SKM-1 (cell line): ENCODE data around the gene PLCH2.

ENCODE experiments used
- DNase-seq: peaks from one replicate; lab custom pipeline; 2025; ENCODE audit not compliant: unreplicated experiment; lab: John Stamatoyannopoulos, UW

Gene PLCH2

GRCh38 chr1:2477791-2478499 is 1.9 kb downstream of the PLCH2 start:
- no peak for DNase-seq

GRCh38 chr1:2479186-2479585 is 3.1 kb downstream of the PLCH2 start:
- no peak for DNase-seq

GRCh38 chr1:2479618-2480017 is 3.5 kb downstream of the PLCH2 start:
- DNase-seq, result no peak

GRCh38 chr1:2480236-2480985 is 4.3 kb downstream of the PLCH2 start:
- DNase-seq, result no peak

- no peak for DNase-seq
These were observed 4.9 kb downstream of the PLCH2 start for GRCh38 chr1:2480986-2481364.

GRCh38 chr1:2481885-2482284 is 5.8 kb downstream of the PLCH2 start:
- no peak for DNase-seq

GRCh38 chr1:2482588-2482987 is 6.5 kb downstream of the PLCH2 start:
- no peak for DNase-seq

GRCh38 chr1:2483026-2483425 is 6.9 kb downstream of the PLCH2 start:
- DNase-seq, result no peak

GRCh38 chr1:2483970-2484369 is 7.9 kb downstream of the PLCH2 start:
- no peak for DNase-seq

GRCh38 chr1:2486041-2486440 is 10.0 kb downstream of the PLCH2 start:
- DNase-seq, result no peak

GRCh38 chr1:2486558-2486957 is 10.5 kb downstream of the PLCH2 start:
- DNase-seq, result no peak

- DNase-seq, result no peak
These were observed 12.6 kb downstream of the PLCH2 start for GRCh38 chr1:2488688-2489087.

GRCh38 chr1:2489615-2490014 is 13.5 kb downstream of the PLCH2 start:
- no peak for DNase-seq

GRCh38 chr1:2492091-2492490 is 16.0 kb downstream of the PLCH2 start:
- DNase-seq, result no peak

- DNase-seq, result no peak
These were observed 17.1 kb downstream of the PLCH2 start for GRCh38 chr1:2493218-2493617.

- DNase-seq, result no peak
These were observed 17.7 kb downstream of the PLCH2 start for GRCh38 chr1:2493691-2494322.

- DNase-seq, result no peak
These were observed 18.2 kb downstream of the PLCH2 start for GRCh38 chr1:2494323-2494693.

- DNase-seq, result no peak
These were observed 18.9 kb downstream of the PLCH2 start for GRCh38 chr1:2495026-2495425.

GRCh38 chr1:2495546-2495945 is 19.5 kb downstream of the PLCH2 start:
- no peak for DNase-seq

- DNase-seq, result no peak
These were observed 20.1 kb downstream of the PLCH2 start for GRCh38 chr1:2496087-2496622.

- no peak for DNase-seq
These were observed 20.7 kb downstream of the PLCH2 start for GRCh38 chr1:2496746-2497145.

- DNase-seq, result no peak
These were observed 21.8 kb downstream of the PLCH2 start for GRCh38 chr1:2497891-2498290.
